HG03039 (cell line): ENCODE measurements around the gene CXCR5.

Experiments used
- ATAC-seq: cut with Tn5 transposase; IDR thresholded peaks from one replicate; pipeline ENCODE4 v1.9.1; 2021; ENCODE audit warnings: mild to moderate bottlenecking, moderate library complexity; ENCODE audit not compliant: unreplicated experiment

Gene CXCR5

GRCh38 chr11:118873804-118874203 is 9.9 kb upstream of the CXCR5 start:
- ATAC-seq: no peak

- no peak for ATAC-seq
Observed at GRCh38 chr11:118876286-118876685, 7.4 kb upstream of the CXCR5 start.

- ATAC-seq: no peak
Observed at GRCh38 chr11:118877487-118878162, 6.1 kb upstream of the CXCR5 start.

- ATAC-seq: no peak
Observed at GRCh38 chr11:118878163-118878563, 5.5 kb upstream of the CXCR5 start.

- ATAC-seq: no peak
Observed at GRCh38 chr11:118881228-118881627, 2.5 kb upstream of the CXCR5 start.

- ATAC-seq: no peak
Observed at GRCh38 chr11:118882491-118882890, 1.2 kb upstream of the CXCR5 start.

- no peak for ATAC-seq
Observed at GRCh38 chr11:118883004-118883367, 706 bp upstream of the CXCR5 start.

DNA sequence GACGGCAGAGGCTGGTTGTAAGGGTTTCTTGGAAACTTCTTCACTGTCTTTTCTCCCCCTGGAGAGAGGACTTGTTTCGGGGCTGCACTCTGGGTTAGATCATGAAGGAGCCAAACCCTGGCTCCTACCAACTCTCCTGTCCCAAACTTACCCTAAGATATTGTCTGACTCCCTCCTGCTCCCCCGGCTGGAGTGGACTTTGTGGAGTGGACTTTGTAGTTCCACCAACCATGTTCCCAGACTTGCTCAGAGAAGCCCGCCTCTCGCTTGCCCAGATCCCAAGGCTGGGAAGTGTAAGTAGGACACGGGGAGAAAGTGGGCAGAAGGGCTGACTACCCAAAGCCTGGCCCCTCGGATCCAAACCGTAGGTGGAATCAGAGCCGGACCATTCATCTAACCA is 1.2 kb downstream of the CXCR5 start:
- ATAC-seq: no peak

GRCh38 chr11:118885319-118885718 is 1.6 kb downstream of the CXCR5 start:
- no peak for ATAC-seq

DNA sequence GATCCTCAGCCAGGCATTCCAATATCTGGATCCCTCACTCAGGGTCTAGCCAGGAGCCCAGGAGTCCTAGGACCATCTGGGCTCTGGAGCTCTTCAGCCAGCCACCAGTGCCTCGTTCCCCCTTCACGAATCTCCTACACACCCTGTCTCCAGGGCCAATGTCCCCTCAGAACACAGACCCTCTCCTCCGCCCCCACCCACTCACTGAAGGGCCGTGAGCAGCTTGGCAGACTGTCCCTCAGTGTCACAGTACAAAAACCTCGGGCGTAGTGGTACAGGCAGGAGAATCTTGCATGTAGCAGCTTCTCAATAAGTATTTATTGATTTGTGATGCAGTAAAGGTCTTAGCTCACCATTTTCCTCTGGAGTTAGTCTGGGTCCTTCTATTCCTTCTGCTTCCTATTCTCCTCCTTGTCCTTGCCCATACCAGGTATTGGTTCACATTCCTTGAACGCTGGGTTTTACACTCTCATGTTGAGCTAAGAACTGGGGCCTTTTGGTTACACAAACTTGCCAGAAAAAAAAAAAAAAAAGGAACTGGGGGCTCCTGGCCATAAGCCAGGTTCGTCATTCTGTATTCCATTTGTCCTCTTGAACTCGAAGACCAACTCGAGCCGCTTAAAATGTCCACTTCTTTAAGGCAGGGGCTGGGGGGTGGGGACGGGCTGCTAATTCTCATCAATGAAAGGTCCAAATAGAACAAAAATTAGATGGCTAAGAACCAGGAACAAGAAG is 2.3 kb downstream of the CXCR5 start:
- ATAC-seq: no peak

DNA sequence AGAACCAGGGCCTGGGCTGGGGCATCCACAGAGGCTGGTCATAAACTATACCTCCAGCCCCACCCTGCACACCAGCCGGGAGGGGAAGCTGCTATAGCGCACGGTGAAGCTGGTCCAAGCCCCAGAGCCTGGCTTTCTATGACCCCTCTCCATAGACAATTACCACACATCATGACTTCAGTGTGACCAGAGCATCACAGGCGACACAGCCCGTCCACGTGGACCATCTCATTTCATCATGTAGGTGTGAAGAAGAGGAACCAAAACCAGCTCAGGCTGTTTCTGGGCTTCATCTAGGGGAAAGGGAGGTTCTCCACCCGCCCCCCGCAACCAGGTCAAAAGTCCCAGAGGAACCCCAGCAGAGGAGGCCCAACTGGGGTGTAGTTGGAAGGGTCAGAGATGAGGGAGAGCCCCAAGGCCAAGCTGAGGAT is 3.0 kb downstream of the CXCR5 start:
- ATAC-seq: no peak

GRCh38 chr11:118887206-118887605 is 3.5 kb downstream of the CXCR5 start:
- no peak for ATAC-seq

DNA sequence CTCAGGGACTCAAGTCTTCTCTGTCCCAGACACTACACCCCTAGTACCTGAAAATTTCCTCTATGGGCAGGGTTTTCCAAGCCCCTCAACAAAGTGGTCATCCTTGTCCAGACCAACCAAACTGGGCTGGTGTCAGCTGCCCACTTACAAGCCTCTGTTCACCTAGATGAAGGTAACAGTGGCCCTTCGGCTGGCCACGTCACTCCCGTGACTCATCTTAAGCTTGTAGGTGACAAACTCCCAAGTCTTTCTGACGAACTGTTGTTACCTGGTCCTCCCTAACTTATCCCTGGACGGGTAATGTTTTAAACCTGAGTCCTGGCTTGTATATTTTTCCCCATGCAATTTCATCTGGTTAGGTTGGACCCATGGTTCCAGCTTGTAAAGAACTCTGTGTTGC is 4.7 kb downstream of the CXCR5 start:
- ATAC-seq: no peak

GRCh38 chr11:118889797-118890196 is 6.1 kb downstream of the CXCR5 start:
- no peak for ATAC-seq

DNA sequence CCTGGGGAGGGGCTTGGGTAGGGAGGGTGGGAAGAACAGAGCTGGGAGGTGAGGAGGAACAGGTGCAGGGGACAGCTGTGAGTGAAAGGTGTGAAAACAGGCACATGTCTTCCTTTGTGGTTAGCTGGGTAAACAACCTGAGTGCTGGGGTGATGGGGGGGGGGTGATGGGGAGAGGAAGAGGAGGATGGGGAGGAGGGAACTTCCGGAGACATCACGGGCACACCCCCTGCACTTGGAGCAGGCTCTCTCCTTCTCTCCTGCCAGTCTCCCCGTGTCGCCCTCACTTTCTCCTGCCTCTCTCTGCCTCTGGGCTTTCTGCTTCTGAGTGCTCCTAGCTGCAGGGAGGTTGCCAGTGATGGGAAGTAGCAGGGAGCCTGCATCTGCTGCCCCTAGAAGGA is 8.8 kb downstream of the CXCR5 start:
- no peak for ATAC-seq

- ATAC-seq: no peak
Observed at GRCh38 chr11:118892964-118893363, 9.3 kb downstream of the CXCR5 start.

GRCh38 chr11:118893662-118894061 is 10.0 kb downstream of the CXCR5 start:
- ATAC-seq: no peak

- no peak for ATAC-seq
Observed at GRCh38 chr11:118894192-118894591, 10.5 kb downstream of the CXCR5 start.

GRCh38 chr11:118895093-118896039 is 11.7 kb downstream of the CXCR5 start:
- ATAC-seq: no peak

GRCh38 chr11:118896472-118896913 is 12.8 kb downstream of the CXCR5 start:
- no peak for ATAC-seq

DNA sequence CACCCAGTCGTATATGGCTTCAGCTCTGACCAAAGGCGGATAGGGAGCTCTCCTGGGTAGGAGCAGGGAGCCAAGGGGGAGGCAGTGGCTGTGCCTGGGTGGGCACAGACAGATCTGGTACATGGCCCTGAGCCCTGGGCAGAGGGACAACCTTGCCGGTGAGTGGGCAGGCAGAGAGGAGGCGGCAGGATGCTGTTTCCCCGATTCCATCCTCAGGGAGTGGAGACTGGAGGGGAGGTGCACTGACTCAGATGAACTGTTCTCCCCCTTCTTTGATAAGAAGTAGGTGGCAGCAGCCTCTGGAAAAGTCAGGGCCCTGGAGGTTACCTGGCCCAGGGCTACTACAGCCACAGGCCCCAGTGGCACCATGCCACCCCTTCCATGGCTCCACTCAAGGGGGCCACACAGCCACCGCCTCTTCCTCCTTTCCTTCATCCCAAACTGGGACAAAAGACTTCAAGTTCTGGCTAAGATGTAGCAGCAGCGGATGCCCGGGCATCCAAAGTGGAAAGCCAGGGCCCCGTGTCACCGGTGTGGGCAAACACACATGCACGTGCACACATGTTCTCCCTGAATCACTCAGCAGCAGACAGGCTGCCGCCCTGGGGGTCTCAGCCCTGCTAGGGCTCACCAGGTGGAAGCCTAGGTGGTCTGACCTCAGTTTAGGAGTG is 13.4 kb downstream of the CXCR5 start:
- no peak for ATAC-seq
